K562 treated with DMSO at 1 percent for 12 hours (cell line): Measurements from ENCODE around the gene BTD. TPM values are rescaled to one million over a fixed set of nuclear protein-coding genes. Genes with fewer than 3 reads are reported as not detected.

ENCODE experiments used
- total RNA-seq: library from RNA; unstranded; fragments of 300-600 nt; gene quantifications from 2 replicates; pipeline ENCODE4 v1.2.3, GENCODE V29; 2022; ENCODE audit not compliant: insufficient read depth

BTD gene, protein sequence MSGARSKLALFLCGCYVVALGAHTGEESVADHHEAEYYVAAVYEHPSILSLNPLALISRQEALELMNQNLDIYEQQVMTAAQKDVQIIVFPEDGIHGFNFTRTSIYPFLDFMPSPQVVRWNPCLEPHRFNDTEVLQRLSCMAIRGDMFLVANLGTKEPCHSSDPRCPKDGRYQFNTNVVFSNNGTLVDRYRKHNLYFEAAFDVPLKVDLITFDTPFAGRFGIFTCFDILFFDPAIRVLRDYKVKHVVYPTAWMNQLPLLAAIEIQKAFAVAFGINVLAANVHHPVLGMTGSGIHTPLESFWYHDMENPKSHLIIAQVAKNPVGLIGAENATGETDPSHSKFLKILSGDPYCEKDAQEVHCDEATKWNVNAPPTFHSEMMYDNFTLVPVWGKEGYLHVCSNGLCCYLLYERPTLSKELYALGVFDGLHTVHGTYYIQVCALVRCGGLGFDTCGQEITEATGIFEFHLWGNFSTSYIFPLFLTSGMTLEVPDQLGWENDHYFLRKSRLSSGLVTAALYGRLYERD
- total RNA-seq: 8.6 and 11.5 TPM in 2 replicates

DNA sequence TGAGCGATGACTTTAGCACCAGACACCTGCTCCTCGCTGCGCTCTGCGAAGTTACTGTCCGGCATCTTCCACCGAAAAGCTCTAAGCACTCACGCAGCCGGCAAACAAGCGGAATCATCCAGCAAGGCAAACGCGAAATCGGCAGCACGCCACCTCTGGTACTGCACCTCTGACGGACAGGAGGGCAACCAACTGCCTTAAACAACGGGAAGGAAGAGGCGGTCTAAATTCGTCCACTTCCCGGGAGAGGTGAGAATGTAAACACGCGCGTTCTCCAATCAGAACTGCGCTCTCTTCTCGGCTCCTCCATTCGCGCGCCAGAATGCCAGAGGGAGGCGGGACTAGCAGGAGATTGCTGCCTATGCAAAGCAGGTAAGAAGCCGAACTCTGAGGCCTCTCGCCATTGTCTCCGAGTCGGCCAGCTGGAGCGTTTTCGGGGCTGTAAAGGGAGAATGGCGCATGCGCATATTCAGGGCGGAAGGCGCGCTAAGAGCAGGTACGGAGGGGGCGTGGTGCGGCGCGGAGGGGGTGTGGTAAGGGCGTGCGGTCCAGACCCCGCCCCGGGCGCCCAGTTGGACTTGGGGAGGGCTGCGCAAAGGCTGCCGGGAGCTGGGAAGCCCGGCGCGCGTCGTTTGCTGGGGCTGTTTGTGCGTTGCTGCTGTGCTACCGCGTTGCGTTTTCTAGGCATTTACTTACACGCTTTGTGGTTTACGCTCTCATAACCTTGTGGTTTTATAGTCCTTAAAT lies at the start of gene BTD, which contains the start of gene HACL1:
TSS of gene BTD (plus strand) at position 347 of the 747 bp plus-strand sequence. CDS start 33,695 bp downstream, outside the sequence.
TSS of gene HACL1 (minus strand) at position 171 of the 747 bp plus-strand sequence. CDS start at position 65, 106 bp downstream.

Other genes with a start within 250 kb of the BTD start
- gene METTL6, start 174.2 kb upstream of the BTD start, total RNA-seq: 10.1 and 23.3 TPM in 2 replicates
- gene EAF1, start 174.1 kb upstream of the BTD start, total RNA-seq: 7.8 and 19.8 TPM in 2 replicates
- gene COLQ, start 80.0 kb upstream of the BTD start, total RNA-seq: 1.2 TPM in 1 of 2 replicates, not detected in the other
- 35.9 and 52.5 TPM in 2 replicates for gene HACL1, start 176 bp upstream of the BTD start, total RNA-seq
- 5.7 and 28.6 TPM in 2 replicates for gene ANKRD28, start 196.2 kb downstream of the BTD start, total RNA-seq